ENCODE measurements around the gene PCAT6.
"Not testable (repeated sequence)": the region's sequence is repeated elsewhere in the genome, so short reads cannot be mapped to it uniquely, and the experiment has no call there.

The PCAT6 gene

DNA sequence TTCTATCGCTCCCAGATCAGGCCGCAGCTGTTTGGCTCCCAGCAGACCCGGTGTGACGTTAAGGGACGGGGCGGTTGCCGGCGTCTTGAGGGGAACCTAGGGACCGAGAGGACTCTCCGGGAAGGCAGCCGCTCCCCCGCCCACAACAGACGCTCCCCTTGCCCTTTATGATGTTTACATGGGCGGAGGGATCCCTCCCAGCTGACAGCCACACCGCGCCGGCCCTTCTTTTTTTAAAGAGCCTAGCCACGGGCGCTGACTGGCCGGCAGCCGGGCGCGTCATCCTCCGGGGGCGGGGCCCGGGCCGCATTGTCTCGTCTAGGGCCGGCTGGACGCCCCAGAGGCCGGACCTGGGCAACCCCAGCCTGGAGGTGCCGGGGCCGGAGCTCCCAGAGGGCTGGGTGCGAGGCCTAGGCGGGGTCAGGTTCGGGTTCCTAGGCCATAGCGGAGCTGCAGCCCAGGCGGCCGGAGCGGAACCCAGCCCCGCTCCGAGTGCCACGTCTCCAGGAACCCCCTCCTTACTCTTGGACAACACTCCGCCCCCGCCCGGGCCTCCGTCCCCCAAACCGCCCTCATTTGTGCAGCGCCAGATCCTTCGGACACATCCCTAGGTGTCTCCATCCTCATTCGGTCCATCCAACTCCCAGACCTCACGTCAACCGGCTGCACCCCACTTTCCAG is at the start of gene PCAT6:
PCAT6 (plus strand) TSS at position 340 of the 681 bp plus-strand sequence.
- peak; percentile 96 for DNase-seq

GRCh38 chr1:202762019-202762418 is 48.7 kb upstream of the PCAT6 start:
- DNase-seq, result no peak

DNA sequence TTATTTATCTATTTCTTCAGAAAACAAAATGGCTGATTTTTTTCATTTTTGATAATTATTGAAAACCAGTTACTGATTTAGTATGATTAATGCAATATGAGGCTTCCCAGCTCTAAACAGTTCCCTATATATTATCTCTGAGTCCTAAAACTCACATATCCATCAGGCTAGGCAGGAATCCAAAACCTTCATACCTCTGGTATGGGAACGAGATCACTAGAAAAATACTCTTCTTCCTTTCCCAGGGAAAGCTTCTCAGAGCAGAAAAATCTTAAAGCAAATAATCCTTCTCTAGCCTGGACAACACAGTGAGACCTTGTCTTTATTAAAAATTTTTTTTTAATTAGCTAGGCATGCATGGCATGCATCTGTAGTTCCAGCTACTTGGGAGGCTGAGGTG is 45.0 kb upstream of the PCAT6 start:
- no peak for DNase-seq

DNA sequence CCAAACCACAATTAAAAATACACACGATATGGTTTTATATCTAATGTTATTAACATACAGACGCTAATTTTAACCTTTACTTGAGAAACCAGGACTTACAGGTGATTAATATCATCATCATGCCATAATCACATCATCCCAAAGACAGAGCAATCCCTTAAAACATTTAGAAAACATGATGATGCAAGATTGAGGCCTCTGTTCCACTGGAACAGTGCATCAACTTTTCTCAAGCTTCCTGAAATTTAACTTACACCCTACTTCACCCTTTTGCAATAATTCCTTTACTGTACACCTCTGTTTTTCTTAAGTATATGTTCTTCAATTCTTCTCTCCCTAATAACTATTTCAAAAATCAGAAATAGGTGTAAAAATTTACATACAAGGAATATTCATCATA is 40.6 kb upstream of the PCAT6 start:
- DNase-seq, result no peak

GRCh38 chr1:202781180-202781579 is 29.6 kb upstream of the PCAT6 start:
- DNase-seq, result no peak

DNA sequence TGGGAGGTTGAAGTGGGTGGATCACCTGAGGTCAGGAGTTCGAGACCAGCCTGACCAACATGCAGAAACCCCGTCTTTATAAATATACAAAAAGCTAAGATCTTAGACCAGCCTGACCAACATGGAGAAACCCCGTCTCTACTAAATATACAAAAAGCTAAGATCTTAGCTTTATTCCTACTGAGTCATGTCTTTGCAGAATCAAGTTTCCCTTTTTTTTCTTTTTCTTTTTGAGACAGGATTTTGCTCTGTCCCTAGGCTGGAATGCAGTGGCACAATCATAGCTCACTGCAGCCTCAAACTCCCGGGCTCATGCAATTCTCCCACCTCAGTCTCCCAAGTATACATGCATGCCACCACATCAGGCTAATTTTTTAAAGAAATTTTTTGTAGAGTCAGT is 23.9 kb upstream of the PCAT6 start:
- DNase-seq, result no peak

- DNase-seq, result no peak
These were observed 22.0 kb upstream of the PCAT6 start for GRCh38 chr1:202788800-202789199.

GRCh38 chr1:202791077-202791747 is 19.5 kb upstream of the PCAT6 start:
- DNase-seq, result no peak

DNA sequence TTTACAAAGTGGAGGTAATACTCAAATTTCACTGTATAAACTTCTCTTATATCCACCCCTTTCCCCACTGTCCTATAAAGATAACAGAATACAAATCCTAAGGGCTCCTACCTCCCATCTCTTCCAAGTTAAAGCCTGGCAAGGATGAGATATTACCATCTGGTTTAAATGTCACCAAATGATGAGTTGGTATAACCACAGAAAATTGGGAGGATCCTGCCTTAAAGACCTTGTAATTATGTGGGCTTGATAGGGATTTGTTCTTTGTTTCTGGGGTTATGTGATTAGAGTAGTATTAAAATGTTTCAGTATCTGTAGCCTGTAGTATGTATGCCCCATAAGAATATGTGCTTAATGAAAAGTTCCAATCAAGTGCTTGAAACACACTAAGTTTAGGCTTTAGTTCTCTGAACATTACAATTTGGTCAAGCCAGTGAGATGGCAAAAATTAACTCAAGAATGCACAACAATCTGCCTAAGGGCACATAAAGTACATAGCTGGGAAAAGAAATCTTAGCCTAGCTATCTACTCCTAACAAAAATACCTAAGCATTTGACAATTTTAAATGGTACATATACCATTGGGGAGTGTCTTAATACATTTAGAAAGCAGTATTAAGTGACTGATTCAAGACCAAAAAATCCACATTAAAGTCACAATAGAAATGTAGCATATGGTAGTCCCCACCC is 16.6 kb upstream of the PCAT6 start:
- DNase-seq, result no peak

DNA sequence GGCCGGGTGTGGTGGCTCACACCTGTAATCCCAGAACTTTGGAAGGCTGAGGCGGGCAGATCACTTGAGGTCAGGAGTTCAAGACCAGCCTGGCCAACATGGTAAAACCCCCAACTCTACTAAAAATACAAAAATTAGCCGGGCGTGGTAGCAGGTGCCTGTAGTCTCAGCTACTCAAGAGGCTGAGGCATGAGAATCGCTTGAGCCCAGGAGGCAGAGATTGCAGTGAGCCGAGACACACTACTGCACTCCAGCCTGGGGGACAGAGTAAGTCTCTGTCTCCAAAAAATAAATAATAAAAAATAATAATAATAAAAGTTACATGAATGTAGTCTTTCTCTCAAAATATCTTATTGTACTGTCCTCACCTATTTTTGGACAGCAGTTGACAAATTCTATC is 15.8 kb upstream of the PCAT6 start:
- not testable (repeated sequence) for DNase-seq

GRCh38 chr1:202796670-202797069 is 14.1 kb upstream of the PCAT6 start:
- DNase-seq, result no peak

DNA sequence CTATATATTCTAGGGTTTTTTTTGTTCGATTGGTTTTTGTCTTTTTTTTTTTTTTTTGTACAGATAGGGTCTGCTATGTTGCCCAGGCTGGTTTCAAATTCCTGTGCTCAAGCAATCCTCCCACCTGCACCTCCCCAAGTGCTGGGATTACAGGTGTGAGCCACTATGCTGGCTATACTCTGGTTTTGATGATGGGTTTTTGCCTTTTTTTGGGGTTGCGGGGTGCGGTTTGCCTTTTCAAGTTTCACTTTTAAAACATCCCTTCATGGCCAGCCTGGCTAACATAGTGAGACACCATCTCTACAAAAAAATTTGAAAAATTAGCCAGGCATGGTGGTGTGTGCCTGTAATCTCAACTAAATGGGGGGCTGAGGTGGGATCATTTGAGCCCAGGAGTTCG is 12.5 kb upstream of the PCAT6 start:
- DNase-seq, result no peak

DNA sequence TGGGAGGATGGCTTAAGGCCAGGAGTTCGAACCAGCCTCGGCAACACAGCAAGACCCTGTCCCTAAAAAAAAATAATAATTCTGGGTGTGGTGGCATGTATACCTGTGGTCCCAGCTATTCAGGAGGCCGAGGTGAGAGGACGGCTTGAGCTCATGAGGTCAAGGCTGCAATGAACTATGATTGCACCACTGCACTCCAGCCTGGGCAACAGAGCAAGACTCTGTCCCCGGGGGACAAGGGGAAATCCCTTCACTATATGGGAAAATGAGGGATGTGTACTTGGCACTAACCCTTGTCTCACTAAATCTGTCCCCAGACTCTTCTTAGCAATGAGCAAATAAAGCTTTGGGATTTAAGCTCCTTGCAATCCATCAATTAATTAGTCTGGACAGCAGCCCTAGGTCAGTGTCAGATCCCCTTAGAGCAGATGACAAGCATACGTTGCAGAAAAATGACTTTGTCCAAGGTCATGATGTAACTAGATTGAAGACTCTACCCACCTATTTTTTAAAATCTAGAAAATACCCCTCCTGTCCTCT is 11.9 kb upstream of the PCAT6 start:
- no peak for DNase-seq

- DNase-seq, result no peak
These were observed 10.0 kb upstream of the PCAT6 start for GRCh38 chr1:202800742-202801141.

- no peak for DNase-seq
These were observed 9.6 kb upstream of the PCAT6 start for GRCh38 chr1:202801175-202801574.

GRCh38 chr1:202802034-202802433 is 8.7 kb upstream of the PCAT6 start:
- DNase-seq, result no peak

DNA sequence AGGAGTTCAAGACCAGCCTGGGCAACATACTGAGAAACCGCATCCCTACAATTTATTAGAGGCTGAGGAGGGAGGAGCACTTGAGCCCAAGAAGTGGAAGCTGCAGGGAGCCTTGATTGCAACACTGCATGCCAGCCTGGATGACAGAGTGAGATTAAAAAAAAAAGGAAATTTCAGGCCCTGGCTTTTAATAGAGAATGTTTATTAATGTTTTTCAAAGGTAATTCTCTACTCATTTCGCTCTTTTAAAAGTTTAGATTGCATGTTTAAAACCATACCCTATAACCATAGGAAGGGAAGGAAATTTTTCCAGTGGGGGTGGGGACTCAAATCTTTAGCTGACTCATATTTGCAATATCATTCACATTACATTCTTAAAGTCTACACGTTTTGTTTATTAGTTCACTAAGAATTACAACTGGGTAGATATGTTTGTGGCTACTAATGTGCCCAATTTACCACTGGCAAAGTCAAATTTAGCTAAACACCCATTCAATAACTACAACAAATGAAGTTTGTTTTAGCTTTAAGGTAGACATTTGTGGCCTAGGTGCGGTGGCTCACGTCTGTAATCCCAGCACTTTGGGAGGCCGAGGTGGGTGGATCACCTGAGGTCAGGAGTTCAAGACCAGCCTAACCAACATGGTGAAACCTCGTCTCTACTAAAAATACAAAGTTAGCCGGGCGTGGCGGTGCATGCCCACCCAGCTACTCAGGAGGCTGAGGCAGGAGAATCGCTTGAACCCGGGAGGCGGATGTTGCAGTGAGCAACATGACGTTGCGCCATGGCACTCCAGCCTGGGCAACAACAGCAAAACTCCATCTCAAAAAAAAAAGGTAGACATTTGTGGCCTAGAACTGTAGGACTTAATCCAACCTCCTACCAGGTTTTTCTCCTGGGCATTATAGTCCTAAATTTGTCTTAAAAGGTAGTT is 7.5 kb upstream of the PCAT6 start:
- DNase-seq, result no peak

GRCh38 chr1:202804126-202804525 is 6.6 kb upstream of the PCAT6 start:
- no peak for DNase-seq

GRCh38 chr1:202805886-202806844 is 4.6 kb upstream of the PCAT6 start:
- no peak for DNase-seq

- DNase-seq, result no peak
These were observed 3.8 kb upstream of the PCAT6 start for GRCh38 chr1:202806845-202807450.

GRCh38 chr1:202807451-202807925 is 3.3 kb upstream of the PCAT6 start:
- DNase-seq, result no peak
